GM21737 (cell line): ENCODE results near the gene OR10K1.

Source experiments
- ATAC-seq: cut with Tn5 transposase; IDR thresholded peaks from one replicate; pipeline ENCODE4 v1.9.1; 2021; ENCODE audit warnings: mild to moderate bottlenecking, moderate library complexity; ENCODE audit not compliant: unreplicated experiment

The OR10K1 gene

DNA sequence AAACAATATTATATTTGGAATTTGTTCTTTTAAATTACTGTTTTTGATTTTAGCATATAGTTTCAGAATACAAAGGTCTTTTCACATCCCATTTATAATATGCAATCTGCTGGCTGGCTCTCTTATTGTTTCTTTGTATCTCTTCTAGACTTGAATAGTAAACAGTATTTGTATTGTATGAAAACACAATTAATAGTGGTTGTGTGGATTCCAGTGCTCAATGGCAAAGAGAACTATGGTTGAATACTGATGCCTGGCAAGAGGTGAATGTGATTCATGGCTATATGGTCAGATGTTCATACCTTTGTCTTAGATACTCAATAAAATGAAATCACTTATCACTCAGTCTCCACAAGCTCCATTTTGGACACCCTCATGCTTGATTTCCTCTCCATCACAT lies 55.3 kb downstream of the OR10K1 start:
- no peak for ATAC-seq
